ENCODE data around the gene PICK1. TPM values are rescaled to one million over a fixed set of nuclear protein-coding genes. Genes with fewer than 3 reads are reported as not detected.
A peak's percentile ranks its signal among the peaks of the same experiment; 100 is the strongest.

The PICK1 gene
- total and polyA plus RNA-seq, 10 of the 15 experiments (the other 5 are each of a cell fraction or from before 2014, with no cell fraction given): 0.07 to 19.2 (median 10.9) TPM

- ATAC-seq: peak; percentile 9; the same call in 2 of the 3 replicates
- RAD21 ChIA-PET (ENCODE audit: unreplicated experiment): no interaction called here
- no peaks in the 10 kb centered on the region for H3K27me3 ChIP-seq (replicated peaks in 1 of 2; ENCODE audit: control insufficient read depth in 2 of 2, insufficient read depth in 2 of 2, low read length in 1 of 2)
- CTCF ChIA-PET: interaction anchor here (3.1 kb wide), 1 partner anchor 57 kb away, joined by 10 read pairs; no protein-coding TSS in a partner anchor
- SMC1A ChIA-PET (ENCODE audit: uncharacterized antibody, unreplicated experiment): no interaction called here
- H3K27ac ChIP-seq (ENCODE audit: control insufficient read depth, insufficient read depth): no peak overlapping the region
- no peak for FAIRE-seq
- TF ChIP-seq ZSCAN29 (IDR thresholded peaks at IDR 0.05) (no peak), NR2C2 (IDR thresholded peaks at IDR 0.05; ENCODE audit: borderline replicate concordance, control insufficient read depth, insufficient read length, low read depth) (no peak), SMC3 (IDR thresholded peaks at IDR 0.05; ENCODE audit: borderline replicate concordance, low read length) (no peak)
- 85% methylated on average over 22 of the region's 22 CpGs for WGBS (ENCODE audit: insufficient coverage, insufficient replicate concordance, low lambda C conversion rate, missing lambda C conversion rate)
- POLR2A ChIA-PET: no interaction called here
- DNase-seq (ENCODE audit: low read depth, low spot score): no peak
- H4K20me1 ChIP-seq (ENCODE audit: control insufficient read depth, insufficient read depth): no peaks in the 10 kb centered on the region
- H3K4me2 ChIP-seq (ENCODE audit: control insufficient read depth, insufficient read depth): no peak overlapping the region
- intact Hi-C loops (cut with micrococcal nuclease; ENCODE audit: unreplicated experiment): loop anchor here (10.0 kb wide), 2 partner anchors 105 to 245 kb away; no protein-coding TSS in a partner anchor
- no peak overlapping the region for H3K4me3 ChIP-seq
- H3K9ac ChIP-seq (ENCODE audit: control insufficient read depth, insufficient read depth, low read length): no peak overlapping the region
- H3K9me3 ChIP-seq (replicated peaks; ENCODE audit: control insufficient read depth, insufficient read depth, low read length): no peaks in the 10 kb centered on the region
- H3K79me2 ChIP-seq (ENCODE audit: control insufficient read depth, insufficient read depth, low read length): no peaks in the 10 kb centered on the region
- H3K4me1 ChIP-seq (ENCODE audit: control insufficient read depth, insufficient read depth, low read length): no peaks in the 10 kb centered on the region
- in situ Hi-C loops (cut with MboI): no loop called here
- BruUV-seq (replicated peaks): no TSS peak
- H3K36me3 ChIP-seq (ENCODE audit: control insufficient read depth in 2 of 2, insufficient read depth in 2 of 2, low read length in 1 of 2): no peaks in the 10 kb centered on the region
- no peak overlapping the region for H2AFZ ChIP-seq (ENCODE audit: control insufficient read depth, low read depth, low read length)
Measured at GRCh38 chr22:38109371-38110001, 52.3 kb downstream of the PICK1 start.

- Histone ChIP-seq H3K36me3 (ENCODE audit: control insufficient read depth in 2 of 2, insufficient read depth in 2 of 2, low read length in 1 of 2) (no peaks in the 10 kb centered on the region), H3K79me2 (ENCODE audit: control insufficient read depth, insufficient read depth, low read length) (no peaks in the 10 kb centered on the region), H3K27me3 (replicated peaks in 1 of 2; ENCODE audit: control insufficient read depth in 2 of 2, insufficient read depth in 2 of 2, low read length in 1 of 2) (no peaks in the 10 kb centered on the region), H3K4me3 (no peak within 1 kb of the TSS), H4K20me1 (ENCODE audit: control insufficient read depth, insufficient read depth) (no peaks in the 10 kb centered on the region), H3K4me1 (ENCODE audit: control insufficient read depth, insufficient read depth, low read length) (no peaks in the 10 kb centered on the region), H3K27ac (ENCODE audit: control insufficient read depth, insufficient read depth) (no peak within 1 kb of the TSS), H3K9ac (ENCODE audit: control insufficient read depth, insufficient read depth, low read length) (no peak within 1 kb of the TSS), H3K4me2 (ENCODE audit: control insufficient read depth, insufficient read depth) (no peak within 1 kb of the TSS), H3K9me3 (replicated peaks; ENCODE audit: control insufficient read depth, insufficient read depth, low read length) (no peaks in the 10 kb centered on the region), H2AFZ (ENCODE audit: control insufficient read depth, low read depth, low read length) (no peak within 1 kb of the TSS)
- no peak for ATAC-seq
- CTCF ChIA-PET: interaction anchor here (0.6 to 3.1 kb wide), 2 partner anchors 58 to 1336 kb away, joined by 4 to 10 read pairs; no protein-coding TSS in a partner anchor
- SMC1A ChIA-PET (ENCODE audit: uncharacterized antibody, unreplicated experiment): no interaction called here
- POLR2A ChIA-PET: no interaction called here
- 83% methylated on average over 19 of the region's 19 CpGs for WGBS (ENCODE audit: insufficient coverage, insufficient replicate concordance, low lambda C conversion rate, missing lambda C conversion rate)
- DNase-seq (ENCODE audit: low read depth, low spot score): no peak
- intact Hi-C loops (cut with micrococcal nuclease; ENCODE audit: unreplicated experiment): loop anchor here (10.0 kb wide), 2 partner anchors 105 to 245 kb away; no protein-coding TSS in a partner anchor
- BruUV-seq (replicated peaks): no TSS peak
- TF ChIP-seq HDAC2 (IDR thresholded peaks at IDR 0.05) (no peak), ASH2L (IDR thresholded peaks at IDR 0.05; ENCODE audit: borderline replicate concordance, low read depth) (no peak)
- RAD21 ChIA-PET (ENCODE audit: unreplicated experiment): no interaction called here
- in situ Hi-C loops (cut with MboI): no loop called here
- FAIRE-seq: no peak
Measured at GRCh38 chr22:38110008-38110862, 53.0 kb downstream of the PICK1 start, which contains the start of gene BAIAP2L2. Gene BAIAP2L2, minus strand, starts transcription at chr22:38110684. Its CDS starts 159 bp downstream, at chr22:38110525.
